Mucosa of descending colon (tissue), 3 donors: ENCODE results near the gene ANKS6. TPM values are rescaled to one million over a fixed set of nuclear protein-coding genes. Genes with fewer than 3 reads are reported as not detected.

Experiments
- ATAC-seq: fragments of 200-7000 bp; cut with Tn5 transposase; one replicate; pipeline ENCODE4 v1.9.1; 2020; ENCODE audit warnings: mild to moderate bottlenecking, moderate library complexity
- DNase-seq, 3 donors: peaks; one replicate each; pipeline ENCODE4 v3.0.0-alpha.2; 2020
- H3K36me3 ChIP-seq: fragments of 200-600 bp; one replicate; pipeline ENCODE4 v1.8.0; 2021; ENCODE audit warnings: low read depth, mild to moderate bottlenecking
- H3K4me1 ChIP-seq: fragments of 200-600 bp; one replicate; pipeline ENCODE4 v1.8.0; 2021; ENCODE audit warnings: low read depth, mild to moderate bottlenecking
- H3K4me3 ChIP-seq: fragments of 200-600 bp; one replicate; pipeline ENCODE4 v1.8.0; 2021; ENCODE audit warnings: mild to moderate bottlenecking
- H3K9me3 ChIP-seq: fragments of 200-600 bp; one replicate; pipeline ENCODE4 v1.8.0; 2021; ENCODE audit warnings: mild to moderate bottlenecking
- CTCF ChIP-seq: fragments of 200-600 bp; IDR thresholded peaks from one replicate; pipeline ENCODE4 v1.8.0; 2022; ENCODE audit warnings: antibody characterized with exemption, mild to moderate bottlenecking
- intact Hi-C, 2 donors: fragments of 100-400 bp; cut with DNase I in 1 of 2; cut with micrococcal nuclease in 1 of 2; formaldehyde crosslinking; loops; one replicate each; pipeline versions ENCODE4 v1.11.0 to v1.11.1; 2022; cut with DNase I, micrococcal nuclease
- total RNA-seq, 3 donors: library from RNA; stranded (reverse); fragmentation: NEBNext Ultra II Directional in 2 of 3; extraction: Animal tissue kit (Norgen Biotek cat#: 25700) in 2 of 3; gene quantifications; one replicate each; pipeline versions ENCODE4 v1.2.1 to v1.2.4, GENCODE V29; 2021 to 2023
- donor health status: DM: no; HTN: no; CAD: no; lungs with moderate emphysema.
- donor health status: DM: no; HTN: no; CAD: no.
- donor health status: DM: no; HTN: yes; CAD: no.

Gene ANKS6
- total RNA-seq, 3 donors from 2014 or later: 16.6 to 23.4 (median 22.4) TPM

- peak in 1 of 3 donors; percentile 20 for DNase-seq
- Histone ChIP-seq H3K4me3 (no peak overlapping the region), H3K4me1 (no peaks in the 10 kb centered on the region), H3K36me3 (no peaks in the 10 kb centered on the region), H3K9me3 (no peaks in the 10 kb centered on the region)
- ATAC-seq: no peak
- intact Hi-C loops: no loop called here
- no peak for TF ChIP-seq CTCF
These were observed 69.6 kb downstream of the ANKS6 start for GRCh38 chr9:98726735-98727134.

- no peaks in the 10 kb centered on the region for H3K4me1 ChIP-seq
- H3K4me3 ChIP-seq: no peak overlapping the region
- intact Hi-C loops: no loop called here
- no peak for ATAC-seq
- H3K36me3 ChIP-seq: no peaks in the 10 kb centered on the region
- no peaks in the 10 kb centered on the region for H3K9me3 ChIP-seq
- DNase-seq: no peak
- TF ChIP-seq CTCF: no peak
These were observed 71.4 kb downstream of the ANKS6 start for GRCh38 chr9:98724810-98725530.

- intact Hi-C loops: no loop called here
These were observed 74.7 kb downstream of the ANKS6 start for GRCh38 chr9:98721643-98722042.

GRCh38 chr9:98720402-98720801, 76.0 kb downstream of the ANKS6 start:
- no peak for TF ChIP-seq CTCF
- intact Hi-C loops: no loop called here
- DNase-seq (no peak), ATAC-seq (no peak)
- H3K4me3 ChIP-seq: no peak overlapping the region
- H3K36me3 ChIP-seq: no peaks in the 10 kb centered on the region
- no peaks in the 10 kb centered on the region for H3K4me1 ChIP-seq
- H3K9me3 ChIP-seq: no peaks in the 10 kb centered on the region

More at GRCh38 chr9:98721643-98722042, 74.7 kb downstream of the ANKS6 start:
- Histone ChIP-seq H3K9me3 (no peaks in the 10 kb centered on the region), H3K36me3 (no peaks in the 10 kb centered on the region), H3K4me1 (no peaks in the 10 kb centered on the region), H3K4me3 (no peak overlapping the region)
- no peak for DNase-seq
- ATAC-seq: no peak
- TF ChIP-seq CTCF: no peak

GRCh38 chr9:98719055-98719454, 77.3 kb downstream of the ANKS6 start:
- intact Hi-C loops: no loop called here
- no peaks in the 10 kb centered on the region for H3K4me1 ChIP-seq
- H3K4me3 ChIP-seq: no peak overlapping the region
- DNase-seq (no peak), ATAC-seq (no peak)
- H3K9me3 ChIP-seq: no peaks in the 10 kb centered on the region
- TF ChIP-seq CTCF: no peak
- no peaks in the 10 kb centered on the region for H3K36me3 ChIP-seq
